Thymus (tissue), 11 donors: ENCODE results near the gene EIF4A2. TPM values are rescaled to one million over a fixed set of nuclear protein-coding genes. Genes with fewer than 3 reads are reported as not detected.
"Not testable (repeated sequence)": the region's sequence is repeated elsewhere in the genome, so short reads cannot be mapped to it uniquely, and the experiment has no call there.

Source experiments
- DNase-seq, 9 donors: peaks; one replicate each; pipeline ENCODE4 v3.0.0-alpha.2; 2013; ENCODE audit warnings: low spot score in 9 of 9, low read depth in 6 of 9, missing footprints in 1 of 9
- H3K27ac ChIP-seq, 2 donors: one replicate each; pipeline ENCODE4 v1.5.1; 2013; ENCODE audit warnings: control low read depth in 1 of 2, low read depth in 1 of 2, low read length in 1 of 2, mild to moderate bottlenecking in 1 of 2, moderate library complexity in 1 of 2
- H3K27me3 ChIP-seq, 2 donors: one replicate each; pipeline ENCODE4 v1.5.1; 2013; ENCODE audit warnings: low read length in 1 of 2; ENCODE audit not compliant: control insufficient read depth in 2 of 2, insufficient read depth in 1 of 2
- H3K36me3 ChIP-seq, 2 donors: one replicate each; pipeline ENCODE4 v1.5.1; 2013; ENCODE audit warnings: low read length in 1 of 2, mild to moderate bottlenecking in 1 of 2, moderate library complexity in 1 of 2; ENCODE audit not compliant: control insufficient read depth in 2 of 2, insufficient read depth in 2 of 2
- H3K4me1 ChIP-seq, 2 donors: one replicate each; pipeline ENCODE4 v1.5.1; 2013; ENCODE audit warnings: low read length in 2 of 2; ENCODE audit not compliant: control insufficient read depth in 2 of 2, insufficient read depth in 2 of 2
- H3K4me3 ChIP-seq, 2 donors: one replicate each; pipeline ENCODE4 v1.5.1; 2013; ENCODE audit warnings: low read length in 2 of 2, control low read depth in 1 of 2, mild to moderate bottlenecking in 1 of 2
- H3K9me3 ChIP-seq, 2 donors: one replicate each; pipeline ENCODE4 v1.5.1; 2013; ENCODE audit warnings: low read length in 1 of 2, mild to moderate bottlenecking in 1 of 2; ENCODE audit not compliant: control insufficient read depth in 2 of 2, insufficient read depth in 1 of 2
- WGBS: extraction: QIAGEN DNeasy Blood & Tissue Kit; methylation state at CpG from one replicate; pipeline ENCODE4 v1.1.7; 2013; 5-methylcytosine and 5-hydroxymethylcytosine counted together
- polyA plus RNA-seq: library from polyadenylated mRNA; stranded (reverse); fragments of 200-250 nt; gene quantifications from one replicate; pipeline ENCODE4 v1.2.3, GENCODE V29; 2013
- total RNA-seq: library from RNA; stranded (reverse); fragments of 120-200 nt; gene quantifications from one replicate; pipeline ENCODE4 v1.2.4, GENCODE V29; 2013
- donor health status: healthy.

EIF4A2 gene
- total and polyA plus RNA-seq, 2 donors, result 530 to 595 TPM

DNA sequence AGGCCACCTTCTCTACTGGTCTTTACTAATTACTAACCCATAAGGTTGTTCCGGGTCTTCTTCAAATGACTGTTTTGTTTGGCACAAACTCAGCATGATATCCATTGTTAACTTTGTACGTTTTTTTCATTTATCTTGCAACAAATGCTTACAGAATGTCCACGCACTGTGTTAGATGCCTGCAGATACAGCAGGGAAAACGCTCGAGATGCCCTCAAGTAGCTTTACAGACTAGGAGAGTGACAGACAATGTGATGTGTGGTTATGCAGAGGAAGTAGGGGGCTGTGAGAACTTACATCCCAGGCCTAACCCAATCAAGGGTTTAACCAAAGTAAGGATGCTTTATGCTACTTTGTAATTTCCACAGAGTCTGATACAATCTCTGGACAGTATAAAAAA, 23.9 kb downstream of the EIF4A2 start:
- peak overlapping the region in 1 of 2 donors; percentile 92 for H3K4me3 ChIP-seq
- no peaks in the 10 kb centered on the region for H3K27me3 ChIP-seq
- DNase-seq, result peak in 1 of 9 donors; percentile 52
- H3K27ac ChIP-seq, result peak overlapping the region in 1 of 2 donors; percentile 87
- H3K4me1 ChIP-seq, result peaks cover 7 to 21% of the 10 kb centered on the region in 2 donors
- peaks cover 0 to 1% of the 10 kb centered on the region in 2 donors for H3K9me3 ChIP-seq
- peaks cover 3 to 12% of the 10 kb centered on the region in 2 donors for H3K36me3 ChIP-seq
- 32% methylated on average over 5 of the region's 5 CpGs for WGBS

DNA sequence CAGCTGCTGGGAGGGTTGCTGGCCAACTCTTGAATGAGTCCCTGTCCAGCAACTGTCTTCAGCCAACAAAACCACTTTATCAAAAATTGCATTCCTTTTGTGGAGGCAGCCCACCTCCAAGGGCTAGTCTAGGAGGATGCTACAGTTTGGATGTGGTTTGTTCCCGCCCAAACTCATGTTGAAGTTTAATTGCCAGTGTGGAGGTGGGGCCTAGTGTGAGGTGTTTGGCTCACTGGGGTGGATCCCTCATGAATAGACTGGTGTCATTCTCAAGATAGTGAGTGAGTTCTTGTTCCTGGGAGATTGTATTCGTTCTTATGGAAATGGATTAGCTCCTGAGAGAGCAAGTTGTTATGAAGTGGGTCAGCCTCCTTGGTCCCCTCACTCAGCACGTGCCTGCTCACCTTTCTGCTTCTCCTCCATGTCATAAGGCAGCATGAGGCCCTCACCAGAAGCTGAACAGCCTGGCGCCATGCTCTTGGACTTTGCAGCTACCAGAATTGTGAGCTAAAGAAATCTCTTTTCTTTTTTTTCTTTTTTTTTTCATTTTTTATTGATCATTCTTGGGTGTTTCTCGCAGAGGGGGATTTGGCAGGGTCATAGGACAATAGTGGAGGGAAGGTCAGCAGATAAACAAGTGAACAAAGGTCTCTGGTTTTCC, 27.1 kb downstream of the EIF4A2 start:
- Histone ChIP-seq H3K27me3 (no peaks in the 10 kb centered on the region), H3K4me3 (no peak overlapping the region), H3K4me1 (peaks cover 4 to 11% of the 10 kb centered on the region in 2 donors), H3K9me3 (peaks cover 0 to 1% of the 10 kb centered on the region in 2 donors), H3K27ac (no peak overlapping the region), H3K36me3 (no peaks in the 10 kb centered on the region)
- no peak for DNase-seq
- WGBS, result 95% methylated on average over 5 of the region's 5 CpGs

DNA sequence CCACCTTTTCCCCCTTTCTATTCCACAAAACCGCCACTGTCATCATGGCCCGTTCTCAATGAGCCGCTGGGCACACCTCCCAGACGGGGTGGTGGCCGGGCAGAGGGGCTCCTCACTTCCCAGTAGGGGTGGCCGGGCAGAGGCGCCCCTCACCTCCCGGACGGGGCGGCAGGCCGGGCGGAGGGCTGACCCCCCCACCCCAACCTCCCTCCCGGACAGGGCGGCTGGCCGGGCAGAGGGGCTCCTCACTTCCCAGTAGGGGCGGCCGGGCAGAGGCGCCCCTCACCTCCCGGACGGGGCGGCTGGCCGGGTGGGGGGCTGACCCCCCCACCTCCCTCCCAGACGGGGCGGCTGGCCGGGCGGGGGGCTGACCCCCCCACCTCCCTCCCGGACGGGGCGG, 27.9 kb downstream of the EIF4A2 start:
- not testable (repeated sequence) for H3K36me3 ChIP-seq, H3K4me3 ChIP-seq, H3K27ac ChIP-seq, H3K4me1 ChIP-seq, H3K27me3 ChIP-seq, DNase-seq, H3K9me3 ChIP-seq
- 98% methylated on average over 17 of the region's 29 CpGs for WGBS

DNA sequence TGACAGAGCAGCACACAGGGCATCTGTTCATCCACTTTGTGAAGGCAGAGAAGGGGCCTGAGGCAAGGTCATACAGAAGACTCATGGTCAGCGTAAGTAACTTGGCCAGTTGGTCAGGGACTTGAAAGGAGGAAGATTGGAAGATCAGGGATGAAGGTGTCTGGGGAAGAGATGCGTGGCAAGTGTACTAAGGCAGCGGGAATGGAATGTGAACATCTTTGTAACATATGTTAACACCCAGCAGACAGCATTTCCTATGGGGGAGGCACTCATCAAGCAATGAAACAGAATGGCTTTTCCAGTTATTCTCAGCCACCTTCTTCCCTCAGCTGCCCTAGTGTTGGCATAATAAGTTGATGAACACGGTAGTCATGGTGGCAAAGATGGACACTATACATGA, 30.7 kb downstream of the EIF4A2 start:
- Histone ChIP-seq H3K36me3 (no peaks in the 10 kb centered on the region), H3K27ac (no peak overlapping the region), H3K27me3 (no peaks in the 10 kb centered on the region), H3K4me1 (no peaks in the 10 kb centered on the region), H3K4me3 (no peak overlapping the region), H3K9me3 (no peaks in the 10 kb centered on the region)
- no peak for DNase-seq
- WGBS, result 97% methylated on average over 4 of the region's 4 CpGs

DNA sequence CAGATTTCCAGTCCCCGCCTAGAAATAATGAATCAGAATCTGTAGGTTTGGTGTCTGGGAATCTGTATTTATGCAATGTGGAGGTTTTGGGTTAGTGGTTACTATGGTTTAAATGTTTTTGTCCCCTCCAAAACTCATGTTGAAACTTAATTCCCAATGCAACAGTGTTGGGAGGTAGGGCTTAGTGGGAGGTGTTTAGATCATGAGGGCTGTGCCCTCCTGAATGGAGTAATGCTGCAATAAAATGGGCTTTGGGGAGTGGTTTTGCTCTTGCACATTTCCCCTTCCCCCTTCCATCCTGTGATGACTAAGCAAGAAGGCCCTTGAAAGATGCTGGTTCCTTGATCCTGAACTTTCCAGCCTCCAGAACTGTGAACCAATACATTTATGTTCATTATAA, 32.1 kb downstream of the EIF4A2 start:
- Histone ChIP-seq H3K27ac (no peak overlapping the region), H3K9me3 (no peaks in the 10 kb centered on the region), H3K36me3 (no peaks in the 10 kb centered on the region), H3K4me3 (no peak overlapping the region), H3K4me1 (no peaks in the 10 kb centered on the region), H3K27me3 (no peaks in the 10 kb centered on the region)
- WGBS, result 95% methylated on average over 1 of the region's 1 CpG
- no peak for DNase-seq

DNA sequence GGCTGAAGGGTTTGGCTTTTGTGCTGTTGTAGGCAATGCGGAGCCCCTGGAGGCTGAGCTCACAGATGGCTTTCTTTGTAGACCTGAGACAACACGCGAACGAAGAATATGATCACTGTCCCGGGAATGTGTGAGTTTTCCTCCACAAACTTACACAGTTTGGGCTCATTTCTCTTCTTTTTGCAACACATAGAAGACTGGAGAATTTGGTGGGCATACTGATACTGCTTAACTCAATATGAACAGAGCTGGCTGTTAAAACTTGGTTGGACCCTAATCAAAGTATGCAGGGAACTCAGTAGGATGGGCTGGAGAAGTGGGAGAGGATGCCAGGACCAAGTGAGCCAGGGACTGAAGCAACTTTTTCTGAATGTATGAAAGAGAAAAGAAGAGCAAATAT, 35.1 kb downstream of the EIF4A2 start:
- Histone ChIP-seq H3K4me1 (no peaks in the 10 kb centered on the region), H3K36me3 (no peaks in the 10 kb centered on the region), H3K9me3 (no peaks in the 10 kb centered on the region), H3K27me3 (peaks cover 5 to 18% of the 10 kb centered on the region in 2 donors), H3K4me3 (no peak overlapping the region), H3K27ac (no peak overlapping the region)
- DNase-seq, result no peak
- over 99% methylated on average over 5 of the region's 5 CpGs for WGBS

DNA sequence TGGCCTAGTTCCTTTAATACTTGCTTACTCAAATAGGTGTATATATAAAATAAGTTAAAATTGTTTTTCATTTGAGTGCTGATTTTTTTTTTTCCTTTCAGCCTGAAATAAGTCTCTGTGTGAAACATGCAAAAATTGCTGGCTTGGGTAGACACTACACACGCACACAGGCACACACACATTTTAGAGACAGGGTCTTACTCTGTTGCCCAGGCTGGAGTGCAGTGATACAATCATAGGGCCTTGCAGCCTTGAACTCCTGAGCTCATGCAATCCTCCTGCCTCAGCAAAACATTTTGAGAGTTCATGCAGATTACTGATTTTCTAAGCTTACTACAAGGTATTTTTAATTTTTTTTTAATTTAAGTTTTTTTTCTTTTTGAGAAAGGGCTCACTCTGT, 35.6 kb downstream of the EIF4A2 start:
- Histone ChIP-seq H3K27ac (no peak overlapping the region), H3K36me3 (no peaks in the 10 kb centered on the region), H3K4me1 (no peaks in the 10 kb centered on the region), H3K27me3 (peaks cover 7 to 20% of the 10 kb centered on the region in 2 donors), H3K4me3 (no peak overlapping the region), H3K9me3 (no peaks in the 10 kb centered on the region)
- no peak for DNase-seq
- WGBS, result 97% methylated on average over 1 of the region's 1 CpG

DNA sequence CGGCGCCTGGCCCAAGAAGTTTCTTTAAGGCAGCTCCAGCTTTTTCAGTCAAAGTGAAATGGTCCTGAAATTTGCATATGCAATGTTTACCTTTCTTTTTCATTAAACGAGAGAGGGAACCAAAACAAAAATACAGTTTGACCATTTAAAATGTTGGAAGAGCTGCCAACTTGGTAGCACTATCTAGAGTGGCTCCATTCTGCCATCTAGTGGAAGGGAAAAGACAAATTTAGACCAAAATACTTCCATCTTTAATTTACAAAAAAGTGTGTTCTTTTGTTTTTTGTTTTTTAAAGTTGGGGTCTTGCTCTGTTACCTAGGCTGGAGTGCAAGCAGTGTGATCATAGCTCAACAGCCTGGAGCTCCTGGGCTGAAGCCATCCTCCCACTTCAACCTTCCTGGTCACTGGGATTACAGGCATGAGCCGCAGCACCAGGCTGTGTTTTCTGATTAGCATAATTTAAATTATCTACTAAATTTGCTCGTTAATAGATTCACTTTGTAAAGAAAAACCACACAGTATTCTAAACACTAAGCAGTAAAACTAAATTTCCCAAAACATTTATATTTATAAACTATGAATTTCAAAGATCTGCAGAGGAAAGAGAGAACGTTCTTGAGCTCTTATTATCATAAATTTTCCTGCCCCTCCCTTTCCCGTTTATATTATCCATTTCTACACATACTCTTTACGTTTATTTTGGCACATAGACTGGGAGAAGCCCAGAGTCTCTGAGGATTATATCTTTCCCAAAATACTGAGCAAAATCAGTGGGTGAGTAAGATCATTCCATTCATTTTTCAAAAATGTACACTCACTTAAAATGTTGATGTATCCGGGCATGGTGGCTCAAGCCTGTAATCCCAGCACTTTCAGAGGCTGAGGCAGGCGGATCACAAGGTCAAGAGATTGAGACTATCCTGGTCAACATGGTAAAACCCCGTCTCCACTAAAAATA, 38.3 kb downstream of the EIF4A2 start:
- peaks cover 2 to 18% of the 10 kb centered on the region in 2 donors for H3K4me1 ChIP-seq
- no peaks in the 10 kb centered on the region for H3K36me3 ChIP-seq
- peaks cover 0 to 4% of the 10 kb centered on the region in 2 donors for H3K9me3 ChIP-seq
- DNase-seq, result peak in 5 of 9 donors; percentile 29 to 74 (median 41)
- no peak overlapping the region for H3K27ac ChIP-seq
- 66% methylated on average over 11 of the region's 11 CpGs for WGBS
- peaks cover 34 to 48% of the 10 kb centered on the region in 2 donors for H3K27me3 ChIP-seq
- H3K4me3 ChIP-seq, result no peak overlapping the region

DNA sequence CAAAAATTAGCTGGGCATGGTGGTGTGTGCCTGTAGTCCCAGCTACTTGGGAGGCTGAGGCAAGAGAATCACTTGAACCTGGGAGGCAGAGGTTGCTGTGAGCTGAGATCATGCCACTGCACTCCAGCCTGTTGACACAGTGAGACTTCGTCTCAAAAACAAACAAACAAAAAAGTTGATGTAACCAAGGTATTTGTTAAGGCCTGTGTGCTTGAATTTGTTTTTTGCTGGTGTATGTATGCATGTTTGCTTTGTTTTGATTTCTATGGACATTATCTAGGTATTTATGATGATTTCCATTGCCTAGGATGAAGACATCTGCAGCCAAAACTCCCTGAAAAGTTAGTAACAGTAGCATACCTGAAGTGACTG, 39.0 kb downstream of the EIF4A2 start:
- H3K4me3 ChIP-seq, H3K27ac ChIP-seq, H3K9me3 ChIP-seq, DNase-seq, H3K36me3 ChIP-seq: not testable (repeated sequence)
- 93% methylated on average over 1 of the region's 1 CpG for WGBS
- H3K27me3 ChIP-seq, result peaks cover 36 to 53% of the 10 kb centered on the region in 2 donors
- H3K4me1 ChIP-seq, result peaks cover 2 to 21% of the 10 kb centered on the region in 2 donors
